Lower leg skin (tissue), 3 donors: ENCODE data around the gene TMCO4.

Experiments used
- POLR2A ChIP-seq, 2 donors: fragments of 450-650 bp; IDR thresholded peaks; one replicate each; pipeline ENCODE4 v1.6.1; 2016 to 2017; ENCODE audit warnings: antibody characterized with exemption in 2 of 2, mild to moderate bottlenecking in 1 of 2, moderate library complexity in 1 of 2
- TF ChIP-seq, protein P1 (sequence below), 3 donors: fragments of 450-650 bp; IDR thresholded peaks; one replicate each; pipeline ENCODE4 v1.5.1; 2016; ENCODE audit warnings: antibody characterized with exemption in 3 of 3, mild to moderate bottlenecking in 3 of 3, moderate library complexity in 2 of 3

DNA sequence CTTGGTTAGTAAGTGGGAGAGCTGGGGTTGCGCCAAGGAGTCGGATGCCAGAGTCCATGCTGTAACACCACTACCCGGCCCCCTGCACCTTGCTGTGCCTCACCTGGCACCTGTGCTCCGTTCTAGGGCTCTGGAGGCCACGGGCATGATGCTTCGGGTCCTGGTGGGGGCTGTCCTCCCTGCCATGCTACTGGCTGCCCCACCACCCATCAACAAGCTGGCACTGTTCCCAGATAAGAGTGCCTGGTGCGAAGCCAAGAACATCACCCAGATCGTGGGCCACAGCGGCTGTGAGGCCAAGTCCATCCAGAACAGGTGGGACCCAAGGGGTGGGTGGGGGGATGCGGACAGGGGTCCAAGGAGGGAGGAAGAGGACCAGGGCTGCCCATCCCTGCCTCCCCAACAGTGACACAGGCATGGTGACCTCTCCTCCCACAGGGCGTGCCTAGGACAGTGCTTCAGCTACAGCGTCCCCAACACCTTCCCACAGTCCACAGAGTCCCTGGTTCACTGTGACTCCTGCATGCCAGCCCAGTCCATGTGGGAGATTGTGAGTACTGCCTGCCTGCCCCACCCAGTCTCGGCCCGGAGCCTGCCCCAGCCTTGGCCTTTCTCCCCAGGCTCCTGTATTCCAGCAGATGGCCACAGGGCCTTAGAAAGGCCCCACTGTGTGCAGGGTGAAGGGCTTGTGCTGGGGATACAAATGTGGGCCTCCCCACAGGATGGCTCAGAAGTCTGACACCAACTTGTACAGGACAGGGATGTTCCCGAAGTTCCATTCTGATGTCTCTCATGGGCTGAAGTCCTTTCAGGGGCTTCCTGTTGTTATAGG is 144.6 kb downstream of the TMCO4 start:
- TF ChIP-seq, protein P1, sequence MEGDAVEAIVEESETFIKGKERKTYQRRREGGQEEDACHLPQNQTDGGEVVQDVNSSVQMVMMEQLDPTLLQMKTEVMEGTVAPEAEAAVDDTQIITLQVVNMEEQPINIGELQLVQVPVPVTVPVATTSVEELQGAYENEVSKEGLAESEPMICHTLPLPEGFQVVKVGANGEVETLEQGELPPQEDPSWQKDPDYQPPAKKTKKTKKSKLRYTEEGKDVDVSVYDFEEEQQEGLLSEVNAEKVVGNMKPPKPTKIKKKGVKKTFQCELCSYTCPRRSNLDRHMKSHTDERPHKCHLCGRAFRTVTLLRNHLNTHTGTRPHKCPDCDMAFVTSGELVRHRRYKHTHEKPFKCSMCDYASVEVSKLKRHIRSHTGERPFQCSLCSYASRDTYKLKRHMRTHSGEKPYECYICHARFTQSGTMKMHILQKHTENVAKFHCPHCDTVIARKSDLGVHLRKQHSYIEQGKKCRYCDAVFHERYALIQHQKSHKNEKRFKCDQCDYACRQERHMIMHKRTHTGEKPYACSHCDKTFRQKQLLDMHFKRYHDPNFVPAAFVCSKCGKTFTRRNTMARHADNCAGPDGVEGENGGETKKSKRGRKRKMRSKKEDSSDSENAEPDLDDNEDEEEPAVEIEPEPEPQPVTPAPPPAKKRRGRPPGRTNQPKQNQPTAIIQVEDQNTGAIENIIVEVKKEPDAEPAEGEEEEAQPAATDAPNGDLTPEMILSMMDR (IDR thresholded peaks at IDR 0.05), result no peak
- TF ChIP-seq POLR2A (IDR thresholded peaks at IDR 0.05), result no peak
